Ishikawa (cell line): ENCODE measurements around the gene CLCN4.

ENCODE experiments used
- FOXM1 ChIP-seq: IDR thresholded peaks from 2 replicates; pipeline ENCODE4 v1.6.1; 2012; ENCODE audit warnings: low read depth, borderline replicate concordance
- MAX ChIP-seq: IDR thresholded peaks from 2 replicates; pipeline ENCODE4 v1.6.1; 2012
- RAD21 ChIP-seq: IDR thresholded peaks from 2 replicates; pipeline ENCODE4 v1.6.1; 2012; ENCODE audit warnings: low read depth
- TAF1 ChIP-seq: IDR thresholded peaks from 2 replicates; pipeline ENCODE4 v1.6.1; 2012; ENCODE audit warnings: low read depth, mild to moderate bottlenecking
- TEAD4 ChIP-seq: IDR thresholded peaks from 2 replicates; pipeline ENCODE4 v1.6.1; 2012
- USF1 ChIP-seq: IDR thresholded peaks from 2 replicates; pipeline ENCODE4 v1.6.1; 2012
- YY1 ChIP-seq: IDR thresholded peaks from 2 replicates; pipeline ENCODE4 v1.6.1; 2012; ENCODE audit warnings: low read depth

- TF ChIP-seq TEAD4 (no peak), YY1 (no peak), FOXM1 (no peak), TAF1 (no peak), MAX (no peak), RAD21 (no peak), USF1 (no peak)
Observed at GRCh38 chrX:10126834-10127233, 29.9 kb upstream of the CLCN4 start.
